DND-41 (cell line): ENCODE data around the gene NHERF2.

Experiments used
- ATAC-seq: fragments of 200-7000 bp; cut with Tn5 transposase; 3 replicates; pipeline ENCODE4 v1.9.1; 2021; ENCODE audit warnings: low read depth; ENCODE audit not compliant: insufficient read depth
- DNase-seq: peaks from one replicate; pipeline ENCODE4 v3.0.0-alpha.2; 2020
- H2AFZ ChIP-seq: 2 replicates; pipeline ENCODE4 v1.6.0; 2012; ENCODE audit warnings: low read depth, low read length
- H3K27ac ChIP-seq: 2 replicates; pipeline ENCODE4 v1.5.1; 2012; ENCODE audit warnings: low read length, inconsistent platforms
- H3K27me3 ChIP-seq: fragments of 200-600 bp; sonication (generic); 2 replicates; pipeline ENCODE4 v1.6.0; 2012; ENCODE audit warnings: low read length, mild to moderate bottlenecking, inconsistent platforms; ENCODE audit not compliant: insufficient read depth, poor library complexity
- H3K36me3 ChIP-seq: 2 replicates; pipeline ENCODE4 v1.5.1; 2012; ENCODE audit warnings: low read length, inconsistent platforms; ENCODE audit not compliant: insufficient read depth
- H3K4me1 ChIP-seq: 2 replicates; pipeline ENCODE4 v1.5.1; 2012; ENCODE audit warnings: mild to moderate bottlenecking, low read length; ENCODE audit not compliant: insufficient read depth
- H3K4me2 ChIP-seq: 2 replicates; pipeline ENCODE4 v1.6.0; 2012; ENCODE audit warnings: mild to moderate bottlenecking, moderate library complexity, low read length, inconsistent platforms; ENCODE audit not compliant: insufficient read depth
- H3K4me3 ChIP-seq, 2 experiments: fragments of 200-600 bp in 1 of 2; shearing (Covaris generic) in 1 of 2; 2 replicates each; pipeline ENCODE4 v1.5.1; 2012 to 2016; ENCODE audit warnings: inconsistent platforms in 2 of 2, low read length in 2 of 2, mild to moderate bottlenecking in 2 of 2, low read depth in 1 of 2, moderate library complexity in 1 of 2
- H3K79me2 ChIP-seq: 2 replicates; pipeline ENCODE4 v1.6.0; 2012; ENCODE audit warnings: low read length, inconsistent platforms; ENCODE audit not compliant: insufficient read depth
- H3K9ac ChIP-seq: 2 replicates; pipeline ENCODE4 v1.6.0; 2012; ENCODE audit warnings: low read depth, mild to moderate bottlenecking, inconsistent platforms, low read length, moderate library complexity
- H3K9me3 ChIP-seq: 2 replicates; pipeline ENCODE4 v1.5.1; 2012; ENCODE audit warnings: low read length, moderate library complexity, mild to moderate bottlenecking, inconsistent platforms; ENCODE audit not compliant: insufficient read depth, severe bottlenecking
- H4K20me1 ChIP-seq: 2 replicates; pipeline ENCODE4 v1.6.0; 2012; ENCODE audit warnings: low read length; ENCODE audit not compliant: insufficient read depth
- EZH2 ChIP-seq: IDR thresholded peaks from 3 replicates; pipeline ENCODE4 v1.6.1; 2012; ENCODE audit warnings: borderline replicate concordance, low read depth, mild to moderate bottlenecking, moderate library complexity, low read length, inconsistent platforms; ENCODE audit not compliant: severe bottlenecking
- TF ChIP-seq, protein P1 (sequence below): IDR thresholded peaks from 2 replicates; pipeline ENCODE4 v1.5.1; 2012; ENCODE audit warnings: borderline replicate concordance, low read length, moderate library complexity, mild to moderate bottlenecking; ENCODE audit not compliant: poor library complexity, severe bottlenecking; ENCODE audit errors: extremely low read depth

NHERF2 gene

DNA sequence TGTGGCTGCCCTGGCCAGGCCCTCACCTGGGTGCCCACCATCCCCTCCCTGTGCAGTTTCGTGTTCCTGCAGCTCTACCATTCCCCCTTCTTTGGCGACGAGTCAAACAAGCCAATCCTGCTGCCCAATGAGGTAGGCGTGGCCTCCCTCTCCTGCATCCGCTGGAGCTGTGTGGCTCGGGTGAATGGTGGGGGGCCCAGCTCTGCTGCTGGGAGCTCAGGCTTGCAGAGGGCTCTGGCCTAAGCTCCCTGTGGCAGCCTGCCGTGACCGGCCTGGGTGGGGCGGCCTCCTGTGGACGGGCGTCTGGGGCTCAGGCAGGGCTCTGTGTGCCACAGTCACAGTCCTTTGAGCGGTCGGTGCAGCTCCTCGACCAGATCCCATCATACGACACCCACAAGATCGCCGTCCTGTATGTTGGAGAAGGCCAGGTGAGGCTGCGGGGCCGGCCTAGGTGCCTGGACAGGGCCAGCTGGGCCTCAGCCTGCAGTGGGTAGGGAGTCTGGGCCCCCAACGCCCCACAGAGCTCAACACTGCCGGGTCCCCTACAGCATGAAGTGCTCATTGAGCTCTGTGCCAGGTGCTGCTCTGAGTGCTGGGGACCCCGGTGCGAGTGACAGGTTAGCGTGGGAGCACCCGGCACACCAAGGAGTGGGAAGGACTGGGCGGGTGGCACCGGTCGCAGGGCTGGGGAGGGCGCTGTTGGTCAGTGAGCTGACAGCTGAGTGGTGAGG lies 58.4 kb downstream of the NHERF2 start:
- Histone ChIP-seq H3K4me3 (no peak overlapping the region), H3K36me3 (peaks cover 92% of the 10 kb centered on the region), H2AFZ (no peak overlapping the region), H3K27ac (no peak overlapping the region), H4K20me1 (peaks cover 19% of the 10 kb centered on the region), H3K27me3 (no peaks in the 10 kb centered on the region), H3K9me3 (no peaks in the 10 kb centered on the region), H3K4me1 (no peaks in the 10 kb centered on the region), H3K4me2 (no peak overlapping the region), H3K9ac (no peak overlapping the region), H3K79me2 (no peaks in the 10 kb centered on the region)
- DNase-seq = no peak
- TF ChIP-seq, protein P1, sequence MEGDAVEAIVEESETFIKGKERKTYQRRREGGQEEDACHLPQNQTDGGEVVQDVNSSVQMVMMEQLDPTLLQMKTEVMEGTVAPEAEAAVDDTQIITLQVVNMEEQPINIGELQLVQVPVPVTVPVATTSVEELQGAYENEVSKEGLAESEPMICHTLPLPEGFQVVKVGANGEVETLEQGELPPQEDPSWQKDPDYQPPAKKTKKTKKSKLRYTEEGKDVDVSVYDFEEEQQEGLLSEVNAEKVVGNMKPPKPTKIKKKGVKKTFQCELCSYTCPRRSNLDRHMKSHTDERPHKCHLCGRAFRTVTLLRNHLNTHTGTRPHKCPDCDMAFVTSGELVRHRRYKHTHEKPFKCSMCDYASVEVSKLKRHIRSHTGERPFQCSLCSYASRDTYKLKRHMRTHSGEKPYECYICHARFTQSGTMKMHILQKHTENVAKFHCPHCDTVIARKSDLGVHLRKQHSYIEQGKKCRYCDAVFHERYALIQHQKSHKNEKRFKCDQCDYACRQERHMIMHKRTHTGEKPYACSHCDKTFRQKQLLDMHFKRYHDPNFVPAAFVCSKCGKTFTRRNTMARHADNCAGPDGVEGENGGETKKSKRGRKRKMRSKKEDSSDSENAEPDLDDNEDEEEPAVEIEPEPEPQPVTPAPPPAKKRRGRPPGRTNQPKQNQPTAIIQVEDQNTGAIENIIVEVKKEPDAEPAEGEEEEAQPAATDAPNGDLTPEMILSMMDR = no peak
- TF ChIP-seq EZH2 = no peak
- no peak for ATAC-seq

DNA sequence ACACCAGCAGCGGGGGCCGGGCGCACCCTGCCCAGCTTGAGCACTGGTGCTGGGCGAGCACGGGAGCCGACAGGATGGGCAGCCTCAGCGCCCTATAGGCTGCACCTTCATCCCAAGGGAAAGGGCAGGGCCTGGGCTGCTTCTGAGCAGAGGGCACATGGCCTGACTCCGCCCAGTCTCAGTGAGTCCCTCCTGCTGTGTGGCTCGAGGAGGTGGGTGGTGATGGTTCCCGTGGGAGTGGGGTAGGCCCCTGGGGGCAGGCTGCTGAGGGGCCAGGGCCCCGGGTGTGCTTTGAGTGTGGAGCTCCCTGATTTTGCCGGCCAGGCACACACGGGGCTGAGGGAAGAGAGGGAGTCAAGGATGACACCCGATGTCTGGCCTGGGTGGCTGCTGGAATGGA lies 59.0 kb downstream of the NHERF2 start:
- Histone ChIP-seq H4K20me1 (peaks cover 19% of the 10 kb centered on the region), H3K9ac (no peak overlapping the region)

GRCh38 chr16:2086106-2086742 lies 59.5 kb downstream of the NHERF2 start:
- ATAC-seq (no peak), DNase-seq (no peak)
- H3K27ac ChIP-seq = no peak overlapping the region
- no peaks in the 10 kb centered on the region for H3K9me3 ChIP-seq
- peaks cover 93% of the 10 kb centered on the region for H3K36me3 ChIP-seq
- peaks cover 19% of the 10 kb centered on the region for H4K20me1 ChIP-seq
- no peaks in the 10 kb centered on the region for H3K4me1 ChIP-seq
- no peak overlapping the region for H3K4me2 ChIP-seq
- no peak overlapping the region for H2AFZ ChIP-seq
- TF ChIP-seq, protein P1 = no peak
- no peak for TF ChIP-seq EZH2
- H3K79me2 ChIP-seq = no peaks in the 10 kb centered on the region
- H3K9ac ChIP-seq = no peak overlapping the region
- H3K27me3 ChIP-seq = no peaks in the 10 kb centered on the region
- no peak overlapping the region for H3K4me3 ChIP-seq

More for the DNA sequence above, 59.0 kb downstream of the NHERF2 start:
- no peak overlapping the region for H3K4me2 ChIP-seq
- no peak overlapping the region for H3K27ac ChIP-seq
- TF ChIP-seq, protein P1 = no peak
- no peak for TF ChIP-seq EZH2
- no peak for DNase-seq
- H3K4me1 ChIP-seq = no peaks in the 10 kb centered on the region
- no peaks in the 10 kb centered on the region for H3K9me3 ChIP-seq
- no peaks in the 10 kb centered on the region for H3K27me3 ChIP-seq
- H2AFZ ChIP-seq = no peak overlapping the region
- peaks cover 96% of the 10 kb centered on the region for H3K36me3 ChIP-seq
- H3K4me3 ChIP-seq = no peak overlapping the region
- ATAC-seq = no peak
- no peaks in the 10 kb centered on the region for H3K79me2 ChIP-seq
